ENCODE results near the gene PPP4R3B.
"Not testable (repeated sequence)": the region's sequence is repeated elsewhere in the genome, so short reads cannot be mapped to it uniquely, and the experiment has no call there.

Gene PPP4R3B

GRCh38 chr2:55609938-55610578 lies 7.4 kb downstream of the PPP4R3B start:
- DNase-seq: no peak
- H3K27ac ChIP-seq (ENCODE audit: insufficient read depth in 1 of 2, low read depth in 1 of 2, low read length in 2 of 2, poor library complexity in 1 of 2, severe bottlenecking in 2 of 2): no peak overlapping the region
- POLR2A ChIA-PET: no interaction called here
- CTCF ChIA-PET: no interaction called here
- no CpG with 5 or more reads among the region's 1 CpG for WGBS (ENCODE audit: insufficient coverage)
- no peaks in the 10 kb centered on the region for H3K9me3 ChIP-seq (ENCODE audit: control extremely low read depth in 1 of 5, control insufficient read depth in 4 of 5, insufficient read depth in 2 of 5, low read depth in 1 of 5, low read length in 4 of 5)
- peaks cover 7 to 39% (median 33%) of the 10 kb centered on the region in 4 experiments for H3K36me3 ChIP-seq (ENCODE audit: control insufficient read depth in 4 of 4, insufficient read depth in 4 of 4, low read length in 3 of 4)
- H3K4me1 ChIP-seq (ENCODE audit: control extremely low read depth in 1 of 4, control insufficient read depth in 4 of 4, insufficient read depth in 4 of 4, low read length in 3 of 4): peaks cover 0 to 3% (median 1%) of the 10 kb centered on the region in 4 experiments
- H3K27me3 ChIP-seq (replicated peaks in 2 of 5; ENCODE audit: control insufficient read depth in 4 of 5, insufficient read depth in 5 of 5, low read length in 4 of 5): no peaks in the 10 kb centered on the region
- H3K4me3 ChIP-seq (ENCODE audit: control insufficient read depth in 1 of 7, extremely low read depth in 1 of 7, insufficient read depth in 4 of 7, low read depth in 2 of 7, low read length in 6 of 7): no peak overlapping the region

- WGBS (ENCODE audit: insufficient coverage): 67% methylated on average over 3 of the region's 8 CpGs
- no peak overlapping the region for H3K27ac ChIP-seq (ENCODE audit: insufficient read depth in 1 of 2, low read depth in 1 of 2, low read length in 2 of 2, poor library complexity in 1 of 2, severe bottlenecking in 2 of 2)
- peaks cover 6 to 37% (median 28%) of the 10 kb centered on the region in 4 experiments for H3K36me3 ChIP-seq (ENCODE audit: control insufficient read depth in 4 of 4, insufficient read depth in 4 of 4, low read length in 3 of 4)
- no peaks in the 10 kb centered on the region for H3K4me1 ChIP-seq (ENCODE audit: control extremely low read depth in 1 of 4, control insufficient read depth in 4 of 4, insufficient read depth in 4 of 4, low read length in 3 of 4)
- ChIA-PET POLR2A (no interaction called here), CTCF (interaction anchor here (0.6 kb wide), 1 partner anchor 211 kb away, joined by 3 read pairs; no protein-coding TSS in a partner anchor)
- no peaks in the 10 kb centered on the region for H3K27me3 ChIP-seq (replicated peaks in 2 of 5; ENCODE audit: control insufficient read depth in 4 of 5, insufficient read depth in 5 of 5, low read length in 4 of 5)
- H3K9me3 ChIP-seq (ENCODE audit: control extremely low read depth in 1 of 5, control insufficient read depth in 4 of 5, insufficient read depth in 2 of 5, low read depth in 1 of 5, low read length in 4 of 5): no peaks in the 10 kb centered on the region
- DNase-seq: no peak
- no peak overlapping the region for H3K4me3 ChIP-seq (ENCODE audit: control insufficient read depth in 1 of 7, extremely low read depth in 1 of 7, insufficient read depth in 4 of 7, low read depth in 2 of 7, low read length in 6 of 7)
Observed at GRCh38 chr2:55609193-55609794, 8.1 kb downstream of the PPP4R3B start.

- H3K4me3 ChIP-seq (ENCODE audit: control insufficient read depth in 1 of 7, extremely low read depth in 1 of 7, insufficient read depth in 4 of 7, low read depth in 2 of 7, low read length in 6 of 7): no peak overlapping the region
- peaks cover 5 to 26% (median 23%) of the 10 kb centered on the region in 4 experiments for H3K36me3 ChIP-seq (ENCODE audit: control insufficient read depth in 4 of 4, insufficient read depth in 4 of 4, low read length in 3 of 4)
- no peaks in the 10 kb centered on the region for H3K9me3 ChIP-seq (ENCODE audit: control extremely low read depth in 1 of 5, control insufficient read depth in 4 of 5, insufficient read depth in 2 of 5, low read depth in 1 of 5, low read length in 4 of 5)
- no peaks in the 10 kb centered on the region for H3K4me1 ChIP-seq (ENCODE audit: control extremely low read depth in 1 of 4, control insufficient read depth in 4 of 4, insufficient read depth in 4 of 4, low read length in 3 of 4)
- H3K27me3 ChIP-seq (replicated peaks in 2 of 5; ENCODE audit: control insufficient read depth in 4 of 5, insufficient read depth in 5 of 5, low read length in 4 of 5): no peaks in the 10 kb centered on the region
- WGBS (ENCODE audit: insufficient coverage): no CpG with 5 or more reads among the region's 3 CpGs
- no peak overlapping the region for H3K27ac ChIP-seq (ENCODE audit: insufficient read depth in 1 of 2, low read depth in 1 of 2, low read length in 2 of 2, poor library complexity in 1 of 2, severe bottlenecking in 2 of 2)
- ChIA-PET CTCF (no interaction called here), POLR2A (no interaction called here)
- no peak for DNase-seq
Observed at GRCh38 chr2:55607717-55608116, 9.7 kb downstream of the PPP4R3B start.

- no peak for DNase-seq
Observed at GRCh38 chr2:55604027-55604565, 13.3 kb downstream of the PPP4R3B start.

GRCh38 chr2:55601849-55602248 lies 15.6 kb downstream of the PPP4R3B start:
- Histone ChIP-seq H3K4me1 (ENCODE audit: control extremely low read depth in 1 of 4, control insufficient read depth in 4 of 4, insufficient read depth in 4 of 4, low read length in 3 of 4) (no peaks in the 10 kb centered on the region), H3K9me3 (ENCODE audit: control extremely low read depth in 1 of 5, control insufficient read depth in 4 of 5, insufficient read depth in 2 of 5, low read depth in 1 of 5, low read length in 4 of 5) (no peaks in the 10 kb centered on the region), H3K27me3 (replicated peaks in 2 of 5; ENCODE audit: control insufficient read depth in 4 of 5, insufficient read depth in 5 of 5, low read length in 4 of 5) (no peaks in the 10 kb centered on the region), H3K27ac (ENCODE audit: insufficient read depth in 1 of 2, low read depth in 1 of 2, low read length in 2 of 2, poor library complexity in 1 of 2, severe bottlenecking in 2 of 2) (no peak overlapping the region), H3K4me3 (ENCODE audit: control insufficient read depth in 1 of 7, extremely low read depth in 1 of 7, insufficient read depth in 4 of 7, low read depth in 2 of 7, low read length in 6 of 7) (no peak overlapping the region), H3K36me3 (ENCODE audit: control insufficient read depth in 4 of 4, insufficient read depth in 4 of 4, low read length in 3 of 4) (peaks cover 13 to 42% (median 22%) of the 10 kb centered on the region in 4 experiments)
- no peak for DNase-seq
- ChIA-PET POLR2A (no interaction called here), CTCF (interaction anchor here (0.9 kb wide), 1 partner anchor 20 kb away, joined by 4 read pairs; no protein-coding TSS in a partner anchor)

More at GRCh38 chr2:55604027-55604565, 13.3 kb downstream of the PPP4R3B start:
- ChIA-PET POLR2A (interaction anchor here (0.7 kb wide), 1 partner anchor 11 kb away, joined by 3 read pairs; no protein-coding TSS in a partner anchor), CTCF (no interaction called here)
- H3K27ac ChIP-seq (ENCODE audit: insufficient read depth in 1 of 2, low read depth in 1 of 2, low read length in 2 of 2, poor library complexity in 1 of 2, severe bottlenecking in 2 of 2): peak overlapping the region in 1 of 2 experiments; percentile 15
- no peaks in the 10 kb centered on the region for H3K9me3 ChIP-seq (ENCODE audit: control extremely low read depth in 1 of 5, control insufficient read depth in 4 of 5, insufficient read depth in 2 of 5, low read depth in 1 of 5, low read length in 4 of 5)
- H3K4me1 ChIP-seq (ENCODE audit: control extremely low read depth in 1 of 4, control insufficient read depth in 4 of 4, insufficient read depth in 4 of 4, low read length in 3 of 4): no peaks in the 10 kb centered on the region
- no peaks in the 10 kb centered on the region for H3K27me3 ChIP-seq (replicated peaks in 2 of 5; ENCODE audit: control insufficient read depth in 4 of 5, insufficient read depth in 5 of 5, low read length in 4 of 5)
- H3K4me3 ChIP-seq (ENCODE audit: control insufficient read depth in 1 of 7, extremely low read depth in 1 of 7, insufficient read depth in 4 of 7, low read depth in 2 of 7, low read length in 6 of 7): no peak overlapping the region
- peaks cover 12 to 28% (median 21%) of the 10 kb centered on the region in 4 experiments for H3K36me3 ChIP-seq (ENCODE audit: control insufficient read depth in 4 of 4, insufficient read depth in 4 of 4, low read length in 3 of 4)
- WGBS (ENCODE audit: insufficient coverage): no CpG with 5 or more reads among the region's 1 CpG

- H3K4me1 ChIP-seq (ENCODE audit: control extremely low read depth in 1 of 4, control insufficient read depth in 4 of 4, insufficient read depth in 4 of 4, low read length in 3 of 4): no peaks in the 10 kb centered on the region
- no peak overlapping the region for H3K27ac ChIP-seq (ENCODE audit: insufficient read depth in 1 of 2, low read depth in 1 of 2, low read length in 2 of 2, poor library complexity in 1 of 2, severe bottlenecking in 2 of 2)
- H3K4me3 ChIP-seq (ENCODE audit: control insufficient read depth in 1 of 7, extremely low read depth in 1 of 7, insufficient read depth in 4 of 7, low read depth in 2 of 7, low read length in 6 of 7): no peak overlapping the region
- H3K27me3 ChIP-seq (replicated peaks in 2 of 5; ENCODE audit: control insufficient read depth in 4 of 5, insufficient read depth in 5 of 5, low read length in 4 of 5): no peaks in the 10 kb centered on the region
- ChIA-PET CTCF (no interaction called here), POLR2A (no interaction called here)
- no peak for DNase-seq
- no peaks in the 10 kb centered on the region for H3K9me3 ChIP-seq (ENCODE audit: control extremely low read depth in 1 of 5, control insufficient read depth in 4 of 5, insufficient read depth in 2 of 5, low read depth in 1 of 5, low read length in 4 of 5)
- WGBS (ENCODE audit: insufficient coverage): 100% methylated on average over 1 of the region's 11 CpGs
- peaks cover 13 to 50% (median 26%) of the 10 kb centered on the region in 4 experiments for H3K36me3 ChIP-seq (ENCODE audit: control insufficient read depth in 4 of 4, insufficient read depth in 4 of 4, low read length in 3 of 4)
Observed at GRCh38 chr2:55598056-55598795, 19.2 kb downstream of the PPP4R3B start.

- H3K4me1 ChIP-seq (ENCODE audit: control extremely low read depth in 1 of 4, control insufficient read depth in 4 of 4, insufficient read depth in 4 of 4, low read length in 3 of 4); DNase-seq; H3K27me3 ChIP-seq (replicated peaks in 2 of 5; ENCODE audit: control insufficient read depth in 4 of 5, insufficient read depth in 5 of 5, low read length in 4 of 5); CTCF ChIA-PET; H3K27ac ChIP-seq (ENCODE audit: insufficient read depth in 1 of 2, low read depth in 1 of 2, low read length in 2 of 2, poor library complexity in 1 of 2, severe bottlenecking in 2 of 2); POLR2A ChIA-PET; H3K4me3 ChIP-seq (ENCODE audit: control insufficient read depth in 1 of 7, extremely low read depth in 1 of 7, insufficient read depth in 4 of 7, low read depth in 2 of 7, low read length in 6 of 7); H3K9me3 ChIP-seq (ENCODE audit: control extremely low read depth in 1 of 5, control insufficient read depth in 4 of 5, insufficient read depth in 2 of 5, low read depth in 1 of 5, low read length in 4 of 5): not testable (repeated sequence)
- 100% methylated on average over 3 of the region's 6 CpGs for WGBS (ENCODE audit: insufficient coverage)
- H3K36me3 ChIP-seq (ENCODE audit: control insufficient read depth in 4 of 4, insufficient read depth in 4 of 4, low read length in 3 of 4): peaks cover 7 to 37% (median 16%) of the 10 kb centered on the region in 4 experiments
Observed at GRCh38 chr2:55596795-55597194, 20.6 kb downstream of the PPP4R3B start.

Measured in common myeloid progenitor, CD34-positive (primary cell).